D721Med (cell line): ENCODE measurements around the gene SOS1.

Experiments
- DNase-seq: peaks from one replicate; pipeline ENCODE4 v3.0.0; 2011; ENCODE audit warnings: low spot score; ENCODE audit not compliant: insufficient read length
- FAIRE-seq: peaks from 2 replicates; lab custom pipeline; 2011; peaks lifted over from hg19 to GRCh38; lab: Jason Lieb, UNC
- TF ChIP-seq, protein P1 (sequence below): IDR thresholded peaks from 2 replicates; pipeline ENCODE4 v1.5.1; 2012; ENCODE audit warnings: mild to moderate bottlenecking, control low read depth; ENCODE audit not compliant: insufficient read depth; ENCODE audit errors: missing control alignments

The SOS1 gene

DNA sequence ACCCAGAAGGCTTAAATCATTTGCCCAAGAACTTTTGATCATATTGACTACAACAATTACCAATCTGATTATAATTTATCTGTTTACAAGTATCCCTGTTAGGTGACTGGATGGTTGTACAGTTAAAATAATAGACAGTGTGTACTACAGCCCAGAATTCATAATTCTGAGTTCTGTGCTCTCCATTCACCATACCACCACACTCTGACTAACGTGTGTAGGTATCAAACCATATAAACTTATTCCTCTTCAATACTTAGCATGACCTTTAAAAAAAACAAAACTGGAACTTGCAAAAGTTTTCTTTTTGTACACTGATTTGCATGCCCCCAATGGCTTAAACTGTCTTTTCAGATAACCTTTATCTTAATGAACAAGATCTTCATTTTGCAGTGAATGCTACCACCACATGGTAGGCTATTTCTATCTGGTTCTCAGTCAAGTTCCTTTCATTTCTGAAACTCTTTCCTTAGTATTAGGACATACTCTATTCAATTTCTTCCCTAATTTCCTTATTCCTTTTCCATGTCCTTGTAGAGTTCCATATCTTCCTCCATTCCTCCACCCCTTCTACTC, 50.9 kb downstream of the SOS1 start:
- FAIRE-seq (no peak), DNase-seq (no peak)
- TF ChIP-seq, protein P1, sequence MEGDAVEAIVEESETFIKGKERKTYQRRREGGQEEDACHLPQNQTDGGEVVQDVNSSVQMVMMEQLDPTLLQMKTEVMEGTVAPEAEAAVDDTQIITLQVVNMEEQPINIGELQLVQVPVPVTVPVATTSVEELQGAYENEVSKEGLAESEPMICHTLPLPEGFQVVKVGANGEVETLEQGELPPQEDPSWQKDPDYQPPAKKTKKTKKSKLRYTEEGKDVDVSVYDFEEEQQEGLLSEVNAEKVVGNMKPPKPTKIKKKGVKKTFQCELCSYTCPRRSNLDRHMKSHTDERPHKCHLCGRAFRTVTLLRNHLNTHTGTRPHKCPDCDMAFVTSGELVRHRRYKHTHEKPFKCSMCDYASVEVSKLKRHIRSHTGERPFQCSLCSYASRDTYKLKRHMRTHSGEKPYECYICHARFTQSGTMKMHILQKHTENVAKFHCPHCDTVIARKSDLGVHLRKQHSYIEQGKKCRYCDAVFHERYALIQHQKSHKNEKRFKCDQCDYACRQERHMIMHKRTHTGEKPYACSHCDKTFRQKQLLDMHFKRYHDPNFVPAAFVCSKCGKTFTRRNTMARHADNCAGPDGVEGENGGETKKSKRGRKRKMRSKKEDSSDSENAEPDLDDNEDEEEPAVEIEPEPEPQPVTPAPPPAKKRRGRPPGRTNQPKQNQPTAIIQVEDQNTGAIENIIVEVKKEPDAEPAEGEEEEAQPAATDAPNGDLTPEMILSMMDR = no peak

DNA sequence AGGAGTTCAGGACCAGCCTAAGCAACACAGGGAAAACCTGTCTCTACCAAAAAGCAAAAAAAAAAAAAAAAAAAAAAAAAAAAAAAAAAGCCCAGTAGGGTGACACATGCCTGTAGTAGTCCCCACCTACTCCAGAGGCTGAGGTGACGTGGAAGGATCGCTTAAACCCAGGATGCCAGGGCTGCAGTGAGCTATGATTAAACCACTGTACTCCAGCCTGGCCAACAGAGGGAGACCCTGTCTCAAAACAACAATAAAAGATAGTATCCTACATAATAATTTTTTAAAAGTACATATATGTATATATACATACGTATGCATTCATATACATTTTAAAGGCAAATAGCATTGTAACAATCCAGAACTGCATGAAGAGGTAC, 51.7 kb downstream of the SOS1 start:
- no peak for DNase-seq
- FAIRE-seq = no peak
- TF ChIP-seq, protein P1 = peak; percentile 11

DNA sequence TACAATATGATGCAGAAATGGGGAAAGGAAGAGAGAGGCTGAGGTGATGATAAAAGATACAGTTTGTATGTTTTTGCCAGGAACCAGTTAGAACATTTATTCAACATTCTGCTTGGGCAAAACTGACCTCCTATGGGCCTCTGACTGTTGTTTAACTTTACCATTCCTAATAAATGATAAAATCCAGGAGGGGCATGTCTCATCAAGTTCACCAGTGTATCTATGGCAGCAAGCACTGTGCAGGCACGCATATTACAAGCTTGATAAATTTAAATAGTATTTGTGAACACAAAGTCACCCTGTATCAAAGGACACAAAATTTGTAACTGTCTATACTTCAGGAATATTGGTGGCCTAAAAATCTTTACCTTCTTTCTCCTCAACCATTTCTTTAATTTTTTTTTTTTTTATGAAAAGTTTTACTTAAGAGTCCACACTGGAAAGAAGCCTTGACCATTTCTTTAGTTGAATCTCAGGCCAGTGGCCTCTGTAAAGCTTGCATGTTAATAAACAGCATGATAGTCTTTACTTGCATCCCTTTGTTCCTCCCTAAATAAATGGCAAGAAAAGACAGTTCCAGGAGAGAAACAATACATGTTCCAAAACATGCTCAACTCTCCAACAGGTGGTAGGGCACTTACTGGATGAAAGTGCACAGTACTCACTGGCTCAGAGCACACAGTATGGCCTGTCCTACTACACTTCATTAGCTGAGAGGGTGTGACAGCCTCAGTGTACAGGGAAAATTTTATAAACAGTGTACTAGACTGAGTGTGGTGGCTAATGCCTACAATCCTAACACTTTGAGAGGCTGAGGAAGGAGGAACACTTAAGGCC, 52.3 kb downstream of the SOS1 start:
- DNase-seq (no peak), FAIRE-seq (no peak)
- TF ChIP-seq, protein P1 = no peak

DNA sequence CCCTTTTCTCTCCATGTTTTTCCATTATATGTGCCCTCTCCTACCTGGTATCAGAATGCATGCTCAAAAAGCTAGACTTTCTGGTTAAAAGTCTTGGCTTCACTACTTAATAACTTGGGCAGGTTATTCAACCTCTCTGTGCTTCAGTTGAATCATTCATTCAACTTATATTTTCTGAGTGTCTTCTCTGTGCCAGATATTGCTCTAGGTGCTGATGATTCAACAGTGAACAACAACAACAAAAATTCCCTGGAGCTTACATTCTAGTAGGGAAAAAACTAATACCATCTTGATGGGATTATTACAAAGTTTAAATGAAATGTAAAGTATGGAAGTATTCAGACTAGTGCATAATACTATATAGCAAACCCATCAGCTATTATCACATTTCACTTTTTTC, 55.2 kb downstream of the SOS1 start:
- DNase-seq = no peak
- no peak for FAIRE-seq
- TF ChIP-seq, protein P1 = no peak

DNA sequence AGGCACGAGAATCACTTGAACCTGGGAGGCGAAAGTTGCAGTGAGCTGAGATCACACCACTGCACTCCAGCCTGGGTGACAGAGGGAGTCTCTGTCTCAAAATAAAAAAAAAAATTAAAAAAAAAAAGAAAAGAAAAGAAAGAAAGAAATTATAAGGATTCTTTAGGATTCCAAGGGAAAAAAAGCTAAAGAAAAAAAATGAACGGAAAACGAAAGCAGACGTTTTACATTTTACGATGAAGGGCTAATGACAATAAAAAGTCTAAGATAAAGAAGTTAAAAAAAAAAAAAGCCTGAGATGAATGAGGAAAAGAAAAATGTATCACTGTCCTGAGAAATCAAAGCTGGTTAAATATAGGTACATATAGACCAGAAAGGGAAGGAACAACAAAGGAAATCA, 58.5 kb downstream of the SOS1 start:
- TF ChIP-seq, protein P1 = no peak
- DNase-seq = no peak
- FAIRE-seq = no peak

DNA sequence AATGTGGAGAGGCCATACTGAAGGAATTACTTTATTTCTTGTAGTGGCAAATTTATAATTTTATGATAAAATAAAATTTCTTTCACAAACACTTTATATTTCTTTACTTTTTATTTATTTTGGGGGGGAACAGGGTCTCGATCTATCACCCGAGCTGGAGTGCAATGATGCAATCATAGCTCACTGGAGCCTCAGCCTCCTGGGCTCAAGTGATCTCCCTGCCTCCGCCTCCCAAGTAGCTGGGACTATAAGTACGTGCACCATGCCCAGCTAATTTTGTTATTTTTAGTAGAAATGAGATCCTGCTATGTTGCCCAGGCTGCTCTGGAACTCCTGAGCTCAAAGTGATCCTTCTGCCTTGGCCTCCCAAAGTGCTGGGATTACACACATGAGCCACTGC, 59.6 kb downstream of the SOS1 start:
- TF ChIP-seq, protein P1 = no peak
- no peak for DNase-seq
- FAIRE-seq = no peak
